ENCODE measurements around the gene ARHGAP44.

DNA sequence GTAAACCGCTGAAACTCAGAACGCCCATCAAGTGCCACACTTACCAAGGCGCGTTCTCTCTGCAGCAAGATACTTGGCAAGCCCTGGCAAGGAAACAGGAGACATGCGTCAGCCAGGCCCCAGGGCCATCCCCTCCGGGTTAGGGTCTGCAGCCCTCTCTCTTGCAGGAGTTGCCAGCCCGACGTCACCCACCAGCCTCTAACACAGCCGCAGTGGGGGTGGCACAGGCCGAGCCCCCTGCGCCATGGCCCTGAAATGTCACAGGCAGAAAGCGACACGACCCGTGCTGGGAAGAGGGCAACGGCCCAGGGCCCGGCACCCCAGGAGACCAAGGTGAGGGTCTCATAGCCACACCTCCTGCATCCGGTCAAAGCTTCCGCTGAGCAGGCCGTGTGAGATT is 206.6 kb downstream of the ARHGAP44 start:
- TF ChIP-seq, protein P1, sequence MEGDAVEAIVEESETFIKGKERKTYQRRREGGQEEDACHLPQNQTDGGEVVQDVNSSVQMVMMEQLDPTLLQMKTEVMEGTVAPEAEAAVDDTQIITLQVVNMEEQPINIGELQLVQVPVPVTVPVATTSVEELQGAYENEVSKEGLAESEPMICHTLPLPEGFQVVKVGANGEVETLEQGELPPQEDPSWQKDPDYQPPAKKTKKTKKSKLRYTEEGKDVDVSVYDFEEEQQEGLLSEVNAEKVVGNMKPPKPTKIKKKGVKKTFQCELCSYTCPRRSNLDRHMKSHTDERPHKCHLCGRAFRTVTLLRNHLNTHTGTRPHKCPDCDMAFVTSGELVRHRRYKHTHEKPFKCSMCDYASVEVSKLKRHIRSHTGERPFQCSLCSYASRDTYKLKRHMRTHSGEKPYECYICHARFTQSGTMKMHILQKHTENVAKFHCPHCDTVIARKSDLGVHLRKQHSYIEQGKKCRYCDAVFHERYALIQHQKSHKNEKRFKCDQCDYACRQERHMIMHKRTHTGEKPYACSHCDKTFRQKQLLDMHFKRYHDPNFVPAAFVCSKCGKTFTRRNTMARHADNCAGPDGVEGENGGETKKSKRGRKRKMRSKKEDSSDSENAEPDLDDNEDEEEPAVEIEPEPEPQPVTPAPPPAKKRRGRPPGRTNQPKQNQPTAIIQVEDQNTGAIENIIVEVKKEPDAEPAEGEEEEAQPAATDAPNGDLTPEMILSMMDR (IDR thresholded peaks at IDR 0.05; ENCODE audit: low read depth, low read length, missing input control), result no peak
- TF ChIP-seq RAD21 (IDR thresholded peaks at IDR 0.05) (no peak), JUND (IDR thresholded peaks at IDR 0.05) (no peak), TAF1 (conservative IDR thresholded peaks at IDR 0.05) (no peak), EGR1 (IDR thresholded peaks at IDR 0.05; ENCODE audit: low read depth in 2 of 2) (no peak), YY1 (IDR thresholded peaks at IDR 0.05) (no peak)
